Prostate gland (tissue), 2 donors: ENCODE results near the gene PCDH1. TPM values are rescaled to one million over a fixed set of nuclear protein-coding genes. Genes with fewer than 3 reads are reported as not detected.

Source experiments
- total RNA-seq, 2 donors: library from RNA; depleted of rRNA; stranded (reverse); fragments of >200 nt; gene quantifications; one replicate each; pipeline ENCODE4 v1.1.0, GENCODE V29; 2016

The PCDH1 gene
- total RNA-seq, 2 donors from 2014 or later, result 49.2 to 81.1 TPM

Other genes with a start within 250 kb of the PCDH1 start
- gene HDAC3, start 241.6 kb downstream of the PCDH1 start, total RNA-seq, result 10 to 100 TPM; 54.9 to 74.6 TPM
- 1 to 10 TPM; 3.9 to 7.2 TPM for gene RELL2, start 241.4 kb downstream of the PCDH1 start, total RNA-seq
- 10 to 100 TPM; 24.9 to 30.2 TPM for gene FCHSD1, start 227.0 kb downstream of the PCDH1 start, total RNA-seq
- 1 to 10 TPM; 4.0 to 8.4 TPM for gene ARAP3, start 196.2 kb downstream of the PCDH1 start, total RNA-seq
- 10 to 100 TPM; 66.7 to 98.1 TPM for gene DELE1, start 45.5 kb upstream of the PCDH1 start, total RNA-seq
- gene PCDH12, start 79.8 kb upstream of the PCDH1 start, total RNA-seq, result 1 to 10 TPM in 1 of 2 donors, under 1 TPM in 1; 0.82 to 1.4 TPM
- 10 to 100 TPM; 40.8 to 66.9 TPM for gene RNF14, start 90.7 kb upstream of the PCDH1 start, total RNA-seq
- gene GNPDA1, start 134.6 kb upstream of the PCDH1 start, total RNA-seq, result 10 to 100 TPM; 30.0 to 58.5 TPM
- gene NDFIP1, start 230.4 kb upstream of the PCDH1 start, total RNA-seq, result 100 to 1,000 TPM; 134 to 234 TPM